GM23248 (cell line): ENCODE measurements around the gene ARHGEF38.

ENCODE experiments used
- EZH2 ChIP-seq: fragments of 200-600 bp; sonication (generic); IDR thresholded peaks from 2 replicates; pipeline ENCODE4 v1.6.1; 2018; ENCODE audit warnings: antibody characterized with exemption, mild to moderate bottlenecking; ENCODE audit not compliant: insufficient read depth, poor library complexity, severe bottlenecking
- EZH2phosphoT487 ChIP-seq: fragments of 200-600 bp; sonication (generic); IDR thresholded peaks from 2 replicates; pipeline ENCODE4 v1.6.1; 2018; ENCODE audit warnings: antibody characterized with exemption, moderate library complexity, mild to moderate bottlenecking, low read depth; ENCODE audit not compliant: insufficient read depth

GRCh38 chr4:105603158-105603557 is 50.7 kb downstream of the ARHGEF38 start:
- TF ChIP-seq EZH2phosphoT487 (no peak), EZH2 (no peak)
